Measurements from ENCODE around the gene EGFL7. TPM values are rescaled to one million over a fixed set of nuclear protein-coding genes. Genes with fewer than 3 reads are reported as not detected.

EGFL7 gene
- total RNA-seq, 4 donors from 2014 or later, result 12.3 to 64.7 (median 33.6) TPM

DNA sequence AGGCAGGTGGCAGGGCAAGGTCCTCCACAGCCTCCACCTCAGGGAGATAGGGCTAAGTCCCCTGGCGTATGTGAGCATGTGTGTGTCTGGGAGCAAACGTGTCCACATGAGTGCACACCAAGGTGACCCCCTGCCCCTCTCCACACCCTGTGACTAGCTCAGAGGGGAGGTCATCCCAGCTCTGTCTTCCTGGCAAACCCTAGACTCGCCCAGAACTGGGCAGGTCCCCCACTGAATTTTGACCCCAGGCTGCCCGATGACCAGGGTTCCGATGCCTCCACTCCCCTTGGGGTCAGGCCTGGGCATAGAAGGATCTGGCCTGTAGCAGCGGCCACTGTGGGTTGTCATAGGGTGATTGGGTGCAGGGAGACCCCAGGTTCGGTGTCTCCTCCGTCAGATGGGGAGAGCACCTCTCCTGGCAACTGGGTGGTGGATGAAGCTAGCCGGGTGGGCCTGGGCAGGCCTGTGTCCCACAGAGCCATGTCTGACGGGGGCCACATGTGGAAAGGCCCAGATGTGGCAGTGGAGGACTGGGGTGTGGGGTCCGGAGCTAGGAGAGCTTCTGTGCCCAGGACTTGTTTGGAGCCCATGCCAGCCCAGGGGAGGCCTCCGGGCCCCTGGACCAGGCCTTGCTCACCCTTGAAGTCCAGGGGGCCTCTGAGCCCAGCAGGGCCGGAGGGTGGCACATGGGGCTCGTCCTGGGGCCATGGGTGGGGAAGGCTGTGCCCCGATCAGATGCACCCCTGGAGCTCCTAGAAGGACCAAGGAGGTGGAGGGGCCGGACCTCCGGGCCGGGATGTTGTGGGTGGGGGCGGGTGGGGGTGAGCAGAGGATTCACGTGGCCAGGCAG, 55.9 kb downstream of the EGFL7 start:
- 45% methylated on average over 17 of the region's 20 CpGs; no CpG with 5 or more reads in 1 of the 2 donors for WGBS, 2 donors (ENCODE audit: low coverage in 1 of 2)
- Histone ChIP-seq H3K27ac (peak overlapping the region in 1 of 4 donors; percentile 37), H3K36me3 (peaks cover 0 to 6% (median 2%) of the 10 kb centered on the region in 4 donors), H3K4me3 (no peak overlapping the region), H3K9me3 (no peaks in the 10 kb centered on the region), H3K4me1 (peaks cover 5 to 22% (median 18%) of the 10 kb centered on the region in 4 donors), H3K27me3 (peaks cover 46% of the 10 kb centered on the region)
- DNase-seq, result no peak
- TF ChIP-seq POLR2AphosphoS5 (IDR thresholded peaks at IDR 0.05) (no peak), POLR2A (IDR thresholded peaks at IDR 0.05) (no peak), EP300 (IDR thresholded peaks at IDR 0.05; ENCODE audit: low read depth) (no peak)
- TF ChIP-seq, protein P1, sequence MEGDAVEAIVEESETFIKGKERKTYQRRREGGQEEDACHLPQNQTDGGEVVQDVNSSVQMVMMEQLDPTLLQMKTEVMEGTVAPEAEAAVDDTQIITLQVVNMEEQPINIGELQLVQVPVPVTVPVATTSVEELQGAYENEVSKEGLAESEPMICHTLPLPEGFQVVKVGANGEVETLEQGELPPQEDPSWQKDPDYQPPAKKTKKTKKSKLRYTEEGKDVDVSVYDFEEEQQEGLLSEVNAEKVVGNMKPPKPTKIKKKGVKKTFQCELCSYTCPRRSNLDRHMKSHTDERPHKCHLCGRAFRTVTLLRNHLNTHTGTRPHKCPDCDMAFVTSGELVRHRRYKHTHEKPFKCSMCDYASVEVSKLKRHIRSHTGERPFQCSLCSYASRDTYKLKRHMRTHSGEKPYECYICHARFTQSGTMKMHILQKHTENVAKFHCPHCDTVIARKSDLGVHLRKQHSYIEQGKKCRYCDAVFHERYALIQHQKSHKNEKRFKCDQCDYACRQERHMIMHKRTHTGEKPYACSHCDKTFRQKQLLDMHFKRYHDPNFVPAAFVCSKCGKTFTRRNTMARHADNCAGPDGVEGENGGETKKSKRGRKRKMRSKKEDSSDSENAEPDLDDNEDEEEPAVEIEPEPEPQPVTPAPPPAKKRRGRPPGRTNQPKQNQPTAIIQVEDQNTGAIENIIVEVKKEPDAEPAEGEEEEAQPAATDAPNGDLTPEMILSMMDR (IDR thresholded peaks at IDR 0.05), result no peak
- in situ Hi-C loops (cut with MboI; ENCODE audit: low pct_ligation_motif_present in 1 of 4, low pct_unique_long_range_greater_than_20kb in 1 of 4, low sequenced_read_pairs in 3 of 4) (no loop called here), intact Hi-C loops (cut with DNase I; ENCODE audit: low total_unique reads) (no loop called here)

DNA sequence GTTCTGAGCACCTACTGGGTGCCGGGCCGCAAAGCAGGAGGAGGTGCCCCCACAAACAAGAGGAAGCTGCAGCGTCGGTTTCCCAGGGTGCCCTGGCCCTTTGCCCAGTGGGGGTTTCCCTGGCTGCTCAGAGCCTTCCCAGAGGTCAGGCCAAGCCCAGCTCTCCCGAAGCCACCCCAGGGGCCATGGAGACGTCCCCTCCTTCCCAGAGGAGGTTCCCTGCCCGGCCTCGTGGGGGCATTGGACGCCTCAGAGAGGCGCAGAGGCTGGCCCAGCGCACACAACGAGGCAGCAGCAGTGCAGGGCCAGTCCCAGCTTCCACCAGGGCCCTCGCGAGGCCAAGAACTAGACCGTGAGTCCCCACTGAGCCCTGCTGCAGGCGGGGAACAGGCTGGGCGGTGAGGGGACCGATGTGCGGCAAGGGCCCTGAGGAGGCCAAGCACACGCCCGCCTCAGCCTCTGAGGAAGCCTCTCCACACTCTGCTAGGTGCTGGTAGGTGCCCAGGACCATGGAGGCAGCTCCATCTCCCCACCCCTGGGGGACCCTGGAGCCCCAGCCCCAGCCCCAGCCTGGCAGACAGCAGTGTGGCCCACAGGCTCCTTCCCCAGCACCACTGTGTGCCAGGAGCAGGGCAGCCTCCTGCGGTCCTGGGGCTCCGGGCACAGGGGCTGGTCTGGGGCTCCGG, 56.6 kb downstream of the EGFL7 start:
- in situ Hi-C loops (cut with MboI; ENCODE audit: low pct_ligation_motif_present in 1 of 4, low pct_unique_long_range_greater_than_20kb in 1 of 4, low sequenced_read_pairs in 3 of 4) (no loop called here), intact Hi-C loops (cut with DNase I; ENCODE audit: low total_unique reads) (no loop called here)
- DNase-seq, result no peak
- Histone ChIP-seq H3K9me3 (no peaks in the 10 kb centered on the region), H3K27me3 (peaks cover 39% of the 10 kb centered on the region), H3K4me1 (peaks cover 5 to 22% (median 18%) of the 10 kb centered on the region in 4 donors), H3K36me3 (peaks cover 0 to 11% (median 4%) of the 10 kb centered on the region in 4 donors), H3K27ac (peak overlapping the region in 1 of 4 donors; percentile 37), H3K4me3 (no peak overlapping the region)
- TF ChIP-seq POLR2A (IDR thresholded peaks at IDR 0.05), result no peak
- TF ChIP-seq, protein P1 (IDR thresholded peaks at IDR 0.05), result no peak
- TF ChIP-seq EP300 (IDR thresholded peaks at IDR 0.05; ENCODE audit: low read depth), result no peak
- TF ChIP-seq POLR2AphosphoS5 (IDR thresholded peaks at IDR 0.05), result no peak
- whole genome bisulfite sequencing, 2 donors (ENCODE audit: low coverage in 1 of 2), result 48% methylated on average over 18 of the region's 24 CpGs; no CpG with 5 or more reads in 1 of the 2 donors

DNA sequence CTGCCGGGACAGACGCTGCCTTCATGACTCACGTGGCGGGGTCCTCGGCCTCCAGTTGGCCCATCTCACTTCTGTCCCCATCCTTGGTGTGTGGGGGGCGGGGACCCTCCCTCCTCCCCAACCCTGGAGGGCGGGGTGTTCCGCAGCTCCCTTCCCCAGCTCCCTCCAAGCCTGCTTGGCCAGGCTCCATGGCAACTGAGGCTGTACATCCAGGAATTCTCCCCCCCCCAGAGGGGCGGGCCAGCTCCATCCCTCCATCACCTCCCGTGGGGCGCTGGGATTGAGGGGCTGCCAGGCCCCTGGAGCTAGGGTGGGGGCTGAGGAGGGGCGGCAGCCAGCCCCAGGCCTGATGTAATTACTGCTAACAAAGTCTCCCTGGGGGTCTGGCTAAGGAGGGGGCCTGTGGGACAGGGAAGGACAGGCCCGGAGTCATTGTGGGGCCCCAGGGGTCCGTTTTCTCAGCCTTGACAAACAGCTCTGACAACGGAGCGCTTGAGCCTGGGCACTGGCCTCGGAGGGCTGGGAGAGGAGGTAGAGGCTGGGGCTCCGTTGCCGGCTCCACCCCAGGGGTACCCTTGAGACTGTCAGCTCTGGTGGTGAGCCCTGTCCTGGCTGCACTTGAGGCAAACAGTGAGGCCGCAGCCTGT, 57.7 kb downstream of the EGFL7 start:
- H3K4me1 ChIP-seq, result peaks cover 5 to 22% (median 18%) of the 10 kb centered on the region in 4 donors
- H3K27me3 ChIP-seq, result peaks cover 28% of the 10 kb centered on the region
- 44% methylated on average over 16 of the region's 20 CpGs; no CpG with 5 or more reads in 1 of the 2 donors for WGBS, 2 donors (ENCODE audit: low coverage in 1 of 2)
- intact Hi-C loops (cut with DNase I; ENCODE audit: low total_unique reads), result no loop called here
- no peak for DNase-seq
- peak overlapping the region in 3 of 4 donors; percentile 8 to 55 (median 18) for H3K27ac ChIP-seq
- H3K9me3 ChIP-seq, result no peaks in the 10 kb centered on the region
- H3K4me3 ChIP-seq, result no peak overlapping the region
- in situ Hi-C loops (cut with MboI; ENCODE audit: low pct_ligation_motif_present in 1 of 4, low pct_unique_long_range_greater_than_20kb in 1 of 4, low sequenced_read_pairs in 3 of 4), result no loop called here
- peaks cover 0 to 16% (median 6%) of the 10 kb centered on the region in 4 donors for H3K36me3 ChIP-seq
- no peak for TF ChIP-seq POLR2A (IDR thresholded peaks at IDR 0.05)
- TF ChIP-seq, protein P1 (IDR thresholded peaks at IDR 0.05), result no peak
- no peak for TF ChIP-seq EP300 (IDR thresholded peaks at IDR 0.05; ENCODE audit: low read depth)
- TF ChIP-seq POLR2AphosphoS5 (IDR thresholded peaks at IDR 0.05), result no peak
